Large intestine (tissue), 1 donor: ENCODE measurements around the gene CHEK1. TPM values are rescaled to one million over a fixed set of nuclear protein-coding genes. Genes with fewer than 3 reads are reported as not detected.

Experiments used
- polyA plus RNA-seq: library from polyadenylated mRNA; unstranded; fragments of 120-200 nt; gene quantifications from one replicate; pipeline ENCODE4 v1.2.1, GENCODE V29; 2013

Gene CHEK1
- polyA plus RNA-seq, 1 donor = 21.5 TPM

Other genes with a start within 250 kb of the CHEK1 start
- 13.2 TPM for gene FEZ1, start 128.9 kb upstream of the CHEK1 start, polyA plus RNA-seq
- gene EI24, start 55.7 kb upstream of the CHEK1 start, polyA plus RNA-seq = 90.3 TPM
- gene STT3A, start 32.3 kb upstream of the CHEK1 start, polyA plus RNA-seq = 183 TPM
- 0.27 TPM for gene ACRV1, start 55.7 kb downstream of the CHEK1 start, polyA plus RNA-seq
- not detected for gene PATE1, start 121.1 kb downstream of the CHEK1 start, polyA plus RNA-seq
- gene PATE2, start 153.7 kb downstream of the CHEK1 start, polyA plus RNA-seq = 0.07 TPM
- not detected for gene PATE3, start 163.0 kb downstream of the CHEK1 start, polyA plus RNA-seq
- 0.04 TPM for gene PATE4, start 208.2 kb downstream of the CHEK1 start, polyA plus RNA-seq